Heart right ventricle (tissue), 16 donors: ENCODE measurements around the gene ADARB1. TPM values are rescaled to one million over a fixed set of nuclear protein-coding genes. Genes with fewer than 3 reads are reported as not detected.

Experiments
- ATAC-seq, 8 donors: fragments of 200-7000 bp; cut with Tn5 transposase; one replicate each; pipeline ENCODE4 v1.9.1; 2020; ENCODE audit warnings: mild to moderate bottlenecking in 8 of 8, moderate library complexity in 8 of 8, moderate number of reproducible peaks in 1 of 8
- DNase-seq, 2 donors: peaks; one replicate each; pipeline ENCODE4 v3.0.0-alpha.2; 2020
- H3K27ac ChIP-seq, 10 donors: fragments of 200-600 bp; sonication (generic) in 2 of 10; one replicate each; pipeline versions ENCODE4 v1.5.0 to v1.8.0; 2020 to 2022; ENCODE audit warnings: mild to moderate bottlenecking in 3 of 10
- H3K27me3 ChIP-seq, 7 donors: fragments of 200-600 bp; one replicate each; pipeline ENCODE4 v1.8.0; 2021 to 2022; ENCODE audit warnings: mild to moderate bottlenecking in 2 of 7
- H3K36me3 ChIP-seq, 9 donors: fragments of 200-600 bp; sonication (generic) in 1 of 9; one replicate each; pipeline versions ENCODE4 v1.5.0 to v1.8.0; 2020 to 2022; ENCODE audit warnings: mild to moderate bottlenecking in 2 of 9
- H3K4me1 ChIP-seq, 9 donors: fragments of 200-600 bp; sonication (generic) in 1 of 9; one replicate each; pipeline versions ENCODE4 v1.5.0 to v1.8.0; 2020 to 2022; ENCODE audit warnings: mild to moderate bottlenecking in 4 of 9
- H3K4me3 ChIP-seq, 10 donors: fragments of 200-600 bp; sonication (generic) in 2 of 10; one replicate each; pipeline versions ENCODE4 v1.5.0 to v1.8.0; 2020 to 2022; ENCODE audit warnings: mild to moderate bottlenecking in 7 of 10, moderate library complexity in 2 of 10
- H3K9me3 ChIP-seq, 11 donors: fragments of 200-600 bp in 10 of 11; sonication (generic) in 2 of 11; one replicate each; pipeline versions ENCODE4 v1.5.0 to v1.8.0; 2013 to 2022; ENCODE audit warnings: mild to moderate bottlenecking in 2 of 11, control low read depth in 1 of 11, moderate library complexity in 1 of 11
- WGBS, 2 donors: extraction: QIAGEN DNeasy Blood & Tissue Kit; methylation state at CpG; one replicate each; pipeline ENCODE4 v1.1.7; 2013; ENCODE audit warnings: inconsistent platforms in 1 of 2; 5-methylcytosine and 5-hydroxymethylcytosine counted together
- intact Hi-C, 10 donors: fragments of 100-400 bp; cut with DNase I; formaldehyde crosslinking; loops; one replicate each; pipeline versions ENCODE4 v1.11.1 to v1.14.2; 2022
- polyA plus RNA-seq, 2 donors: library from polyadenylated mRNA; stranded (reverse); fragments of 200-250 nt; gene quantifications; one replicate each; pipeline ENCODE4 v1.2.3, GENCODE V29; 2013
- total RNA-seq, 10 donors: library from RNA; stranded (reverse); fragmentation: NEBNext Ultra II Directional in 3 of 10; extraction: Animal tissue kit (Norgen Biotek cat#: 25700) in 3 of 10; gene quantifications; one replicate each; pipeline versions ENCODE4 v1.2.1 to v1.2.4, GENCODE V29; 2021 to 2023
- TF ChIP-seq, protein P1 (sequence below), 9 donors: fragments of 200-600 bp; sonication (generic) in 2 of 9; IDR thresholded peaks; one replicate each; pipeline versions ENCODE4 v1.5.0 to v1.8.0; 2021 to 2022; ENCODE audit warnings: antibody characterized with exemption in 9 of 9, mild to moderate bottlenecking in 5 of 9, moderate library complexity in 1 of 9
- donor health status: Arrhythmogenic right ventricular cardiomyopathy.
- donor health status: ischemic (EF 13 %, LVEDD 7.1; RV severe dilation, severe dysfunction).
- donor health status: healthy with polysubstance abuse.
- donor health status: DM: no; HTN: yes; CAD: no.
- donor health status: DM: no; HTN: no; CAD: no.
- donor health status: ischemic (EF 25% LVEDD 6.9; RV normal size, moderate dysfunction).
- donor health status: ischemic (EF 25% LVEDD 5.7; RV mildly dilated, moderate dysfunction).
- donor health status: healthy.
- donor health status: DM: yes; HTN: yes; CAD: no.
- donor health status: Ischemic cardiomyopathy.
- donor health status: ischemic (EF 35%, LVEDD 5.7; RV mildly dilated, moderate dysfunction).
- donor health status: nonischemic (EF 11% LVEDD 7.7; RV severe dilation, severe dysfunction).
- donor health status: DM: yes; HTN: yes; CAD: no.
- donor health status: PGD.
- donor health status: ischemic (EF 29% LVEDD 5.4; RV normal size, mild dysfunction).
- donor health status: nonischemic (EF 23%, LVEDD 6.1; RV moderate dilation, normal function).

Gene ADARB1
- total and polyA plus RNA-seq, 12 donors = 7.4 to 21.2 (median 13.5) TPM

GRCh38 chr21:45082736-45083135 is 8.4 kb downstream of the ADARB1 start:
- no peaks in the 10 kb centered on the region for H3K9me3 ChIP-seq
- TF ChIP-seq, protein P1, sequence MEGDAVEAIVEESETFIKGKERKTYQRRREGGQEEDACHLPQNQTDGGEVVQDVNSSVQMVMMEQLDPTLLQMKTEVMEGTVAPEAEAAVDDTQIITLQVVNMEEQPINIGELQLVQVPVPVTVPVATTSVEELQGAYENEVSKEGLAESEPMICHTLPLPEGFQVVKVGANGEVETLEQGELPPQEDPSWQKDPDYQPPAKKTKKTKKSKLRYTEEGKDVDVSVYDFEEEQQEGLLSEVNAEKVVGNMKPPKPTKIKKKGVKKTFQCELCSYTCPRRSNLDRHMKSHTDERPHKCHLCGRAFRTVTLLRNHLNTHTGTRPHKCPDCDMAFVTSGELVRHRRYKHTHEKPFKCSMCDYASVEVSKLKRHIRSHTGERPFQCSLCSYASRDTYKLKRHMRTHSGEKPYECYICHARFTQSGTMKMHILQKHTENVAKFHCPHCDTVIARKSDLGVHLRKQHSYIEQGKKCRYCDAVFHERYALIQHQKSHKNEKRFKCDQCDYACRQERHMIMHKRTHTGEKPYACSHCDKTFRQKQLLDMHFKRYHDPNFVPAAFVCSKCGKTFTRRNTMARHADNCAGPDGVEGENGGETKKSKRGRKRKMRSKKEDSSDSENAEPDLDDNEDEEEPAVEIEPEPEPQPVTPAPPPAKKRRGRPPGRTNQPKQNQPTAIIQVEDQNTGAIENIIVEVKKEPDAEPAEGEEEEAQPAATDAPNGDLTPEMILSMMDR (IDR thresholded peaks at IDR 0.05) = no peak
- DNase-seq (no peak), ATAC-seq (peak in 1 of 8 donors; percentile 10)
- no peaks in the 10 kb centered on the region for H3K27me3 ChIP-seq
- H3K4me3 ChIP-seq = no peak overlapping the region
- H3K4me1 ChIP-seq = peaks cover 6 to 83% (median 36%) of the 10 kb centered on the region in 9 donors
- H3K36me3 ChIP-seq = peaks cover 0 to 8% (median 0%) of the 10 kb centered on the region in 9 donors
- H3K27ac ChIP-seq = peak overlapping the region in 1 of 10 donors; percentile 38
- intact Hi-C loops = loop anchor here in 1 of 10 donors (5.0 kb wide), 1 partner anchor 45 kb away; no protein-coding TSS in a partner anchor
- WGBS, 2 donors = 56 to 71% methylated on average over 4 of the region's 4 CpGs

- H3K27me3 ChIP-seq = no peaks in the 10 kb centered on the region
- intact Hi-C loops = loop anchor here in 1 of 10 donors (5.0 kb wide), 1 partner anchor 43 kb away; no protein-coding TSS in a partner anchor
- peaks cover 0 to 8% (median 0%) of the 10 kb centered on the region in 9 donors for H3K36me3 ChIP-seq
- TF ChIP-seq, protein P1 (IDR thresholded peaks at IDR 0.05) = no peak
- peaks cover 6 to 75% (median 36%) of the 10 kb centered on the region in 9 donors for H3K4me1 ChIP-seq
- ATAC-seq (no peak), DNase-seq (no peak)
- WGBS, 2 donors = 84 to 87% methylated on average over 7 of the region's 7 CpGs
- H3K9me3 ChIP-seq = no peaks in the 10 kb centered on the region
- H3K4me3 ChIP-seq = no peak overlapping the region
- H3K27ac ChIP-seq = peak overlapping the region in 1 of 10 donors; percentile 24
Observed at GRCh38 chr21:45084121-45084520, 9.7 kb downstream of the ADARB1 start.

- Histone ChIP-seq H3K27ac (peak overlapping the region in 1 of 10 donors; percentile 25), H3K4me1 (peaks cover under 1 to 66% (median 36%) of the 10 kb centered on the region in 9 donors), H3K27me3 (no peaks in the 10 kb centered on the region), H3K9me3 (no peaks in the 10 kb centered on the region), H3K36me3 (peaks cover 0 to 8% (median 0%) of the 10 kb centered on the region in 9 donors), H3K4me3 (no peak overlapping the region)
- TF ChIP-seq, protein P1 (IDR thresholded peaks at IDR 0.05) = no peak
- no peak for DNase-seq
- 77% methylated on average over 13 of the region's 13 CpGs for WGBS, 2 donors
- ATAC-seq = no peak
- intact Hi-C loops = loop anchor here in 2 of 10 donors (5.0 kb wide), 2 partner anchors 37 to 42 kb away; no protein-coding TSS in a partner anchor
Observed at GRCh38 chr21:45084881-45085536, 10.6 kb downstream of the ADARB1 start.

GRCh38 chr21:45085700-45086099 is 11.3 kb downstream of the ADARB1 start:
- no peak for DNase-seq
- H3K27me3 ChIP-seq = no peaks in the 10 kb centered on the region
- WGBS, 2 donors = 69 to 81% methylated on average over 6 of the region's 6 CpGs
- H3K9me3 ChIP-seq = no peaks in the 10 kb centered on the region
- no peak overlapping the region for H3K27ac ChIP-seq
- intact Hi-C loops = loop anchor here in 1 of 10 donors (5.0 kb wide), 1 partner anchor 37 kb away; no protein-coding TSS in a partner anchor
- H3K4me1 ChIP-seq = peaks cover 0 to 59% (median 36%) of the 10 kb centered on the region in 9 donors
- no peak for ATAC-seq
- TF ChIP-seq, protein P1 (IDR thresholded peaks at IDR 0.05) = no peak
- no peak overlapping the region for H3K4me3 ChIP-seq
- H3K36me3 ChIP-seq = peaks cover 0 to 8% (median 0%) of the 10 kb centered on the region in 9 donors
